Mammary epithelial cell (primary cell): ENCODE data around the gene SEMA4D.

ENCODE experiments used
- CTCF ChIP-seq, 2 donors: IDR thresholded peaks in 1 of 2; conservative IDR thresholded peaks in 1 of 2; 2 replicates each; pipeline ENCODE4 v1.5.1; 2011 to 2012; ENCODE audit warnings: inconsistent platforms in 2 of 2, low read length in 2 of 2, mild to moderate bottlenecking in 2 of 2, control low read depth in 1 of 2, low read depth in 1 of 2; ENCODE audit not compliant: insufficient read depth in 1 of 2; ENCODE audit errors: extremely low read depth in 1 of 2
- EZH2 ChIP-seq: IDR thresholded peaks from 2 replicates; pipeline ENCODE4 v1.6.1; 2012; ENCODE audit warnings: low read length, inconsistent platforms, borderline replicate concordance

- TF ChIP-seq CTCF (conservative IDR thresholded peaks at IDR 0.05 in 1 of 2, IDR thresholded peaks at IDR 0.05 in 1 of 2; ENCODE audit: extremely low read depth in 1 of 2, insufficient read depth in 1 of 2, low read depth in 1 of 2, low read length in 2 of 2): no peak
- TF ChIP-seq EZH2: no peak
Observed at GRCh38 chr9:89379031-89379430, 118.9 kb downstream of the SEMA4D start.
